GM12892 (cell line): ENCODE measurements around the gene SYNE1.

Experiments used
- POLR2A ChIP-seq: IDR thresholded peaks from 2 replicates; pipeline ENCODE4 v1.6.1; 2011; ENCODE audit warnings: low read depth, low read length, control low read depth
- POLR2AphosphoS5 ChIP-seq: IDR thresholded peaks from 2 replicates; pipeline ENCODE4 v1.6.1; 2011; ENCODE audit warnings: low read depth, low read length, control low read depth
- TAF1 ChIP-seq: IDR thresholded peaks from 2 replicates; pipeline ENCODE4 v1.6.1; 2011; ENCODE audit warnings: low read depth, mild to moderate bottlenecking, control low read depth, low read length, borderline replicate concordance

DNA sequence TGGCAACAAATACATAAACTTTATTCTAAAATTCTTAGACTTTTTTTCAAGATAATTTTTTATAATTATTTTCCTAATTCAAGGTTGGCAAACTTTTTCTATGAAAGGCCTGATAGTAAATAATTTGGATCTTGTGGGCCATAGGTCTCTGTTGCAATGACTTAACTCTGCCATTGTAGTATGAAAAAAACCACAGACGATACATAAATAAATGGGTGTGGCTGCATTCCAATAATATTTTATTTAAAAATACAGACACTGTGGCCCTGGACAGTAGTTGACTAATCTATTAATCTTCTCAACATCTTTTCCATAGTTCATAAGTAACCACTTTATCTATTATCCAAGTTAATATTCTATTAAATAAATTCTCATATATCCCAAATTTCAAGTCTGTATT lies 281.1 kb downstream of the SYNE1 start:
- TF ChIP-seq POLR2A: no peak
- TF ChIP-seq POLR2AphosphoS5: no peak
- no peak for TF ChIP-seq TAF1
